Colonic mucosa (tissue), 4 donors: Measurements from ENCODE around the gene CFD. TPM values are rescaled to one million over a fixed set of nuclear protein-coding genes. Genes with fewer than 3 reads are reported as not detected.

Experiments
- DNase-seq: peaks from one replicate; pipeline ENCODE4 v3.0.0-alpha.2; 2020
- H3K27ac ChIP-seq: fragments of 200-600 bp; one replicate; pipeline ENCODE4 v1.8.0; 2021
- H3K27me3 ChIP-seq: fragments of 200-600 bp; one replicate; pipeline ENCODE4 v1.8.0; 2021
- H3K36me3 ChIP-seq: fragments of 200-600 bp; one replicate; pipeline ENCODE4 v1.8.0; 2021
- H3K4me1 ChIP-seq: fragments of 200-600 bp; one replicate; pipeline ENCODE4 v1.8.0; 2021; ENCODE audit warnings: mild to moderate bottlenecking
- H3K4me3 ChIP-seq: fragments of 200-600 bp; one replicate; pipeline ENCODE4 v1.8.0; 2021
- H3K9ac ChIP-seq, 2 donors: one replicate each; pipeline ENCODE4 v1.7.0; 2013; ENCODE audit warnings: control low read depth in 2 of 2, low read depth in 2 of 2, low read length in 2 of 2
- H3K9me3 ChIP-seq: fragments of 200-600 bp; one replicate; pipeline ENCODE4 v1.8.0; 2021
- intact Hi-C: fragments of 100-400 bp; cut with DNase I; formaldehyde crosslinking; loops from one replicate; pipeline ENCODE4 v1.14.1; 2022
- microRNA-seq: library from miRNA; unstranded; fragments of <30 nt; microRNA quantifications from one replicate; pipeline ENCODE4, GENCODE V29; 2019
- total RNA-seq, 2 donors: library from RNA; stranded (reverse); fragmentation: NEBNext Ultra II Directional in 1 of 2; extraction: Animal tissue kit (Norgen Biotek cat#: 25700) in 1 of 2; gene quantifications; one replicate each; pipeline ENCODE4 v1.2.1, GENCODE V29; 2021
- TF ChIP-seq, protein P1 (sequence below): fragments of 200-600 bp; IDR thresholded peaks from one replicate; pipeline ENCODE4 v1.8.0; 2022; ENCODE audit warnings: antibody characterized with exemption, mild to moderate bottlenecking
- donor health status: healthy.
- donor health status: DM: no; HTN: no; CAD: no.
- donor health status: DM: no; HTN: no; CAD: no.

The CFD gene
- total RNA-seq, 2 donors from 2014 or later: 42.2 to 55.3 TPM

DNA sequence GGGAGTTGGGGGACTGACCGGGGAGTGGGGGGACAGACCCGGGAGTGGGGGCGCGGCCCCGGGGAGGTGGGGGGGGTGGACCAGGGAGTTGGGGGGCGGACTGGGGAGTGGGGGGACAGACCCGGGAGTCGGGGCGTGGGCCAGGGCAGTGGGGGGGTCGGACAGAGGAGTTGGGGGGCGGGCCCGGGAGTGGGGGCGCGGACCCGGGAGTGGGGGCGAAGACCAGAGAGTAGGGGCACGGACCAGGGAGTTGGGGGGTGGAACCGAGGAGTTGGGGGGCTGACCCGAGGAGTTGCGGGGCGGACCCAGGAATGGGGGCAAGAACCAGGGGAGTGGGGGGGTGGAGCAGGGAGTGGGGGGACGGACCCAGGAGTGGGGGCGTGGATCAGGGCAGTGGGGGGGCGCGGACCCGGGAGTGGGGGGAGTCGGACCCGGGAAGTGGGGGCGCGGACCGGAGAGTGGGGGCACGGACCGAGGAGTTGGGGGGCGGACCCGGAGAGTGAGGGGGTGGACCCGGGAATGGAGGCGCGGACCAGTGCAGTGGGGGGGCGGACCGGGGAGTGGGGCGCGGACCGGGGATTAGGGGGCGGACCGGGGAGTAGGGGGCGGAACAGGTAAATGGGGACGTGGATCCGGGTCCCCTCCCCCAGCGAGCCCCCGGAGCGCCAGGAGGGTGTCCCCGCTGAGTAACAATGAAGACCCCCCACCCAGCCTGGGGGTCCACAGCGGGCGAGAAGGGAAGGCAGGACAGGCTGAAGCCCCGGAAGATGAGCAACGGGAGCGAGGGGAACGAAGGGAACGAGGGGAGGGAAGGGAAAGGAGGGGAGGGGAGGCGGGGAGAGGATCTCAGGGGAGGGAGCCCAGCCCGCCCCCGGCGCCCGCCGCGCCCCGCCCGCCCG, 53.0 kb downstream of the CFD start:
- Histone ChIP-seq H3K9ac (peak overlapping the region; percentile 79 to 81), H3K9me3 (no peaks in the 10 kb centered on the region), H3K27me3 (peaks cover 9% of the 10 kb centered on the region), H3K4me3 (peak overlapping the region; percentile 63), H3K4me1 (peaks cover 19% of the 10 kb centered on the region), H3K36me3 (no peaks in the 10 kb centered on the region), H3K27ac (peak overlapping the region; percentile 55)
- intact Hi-C loops: no loop called here
- TF ChIP-seq, protein P1, sequence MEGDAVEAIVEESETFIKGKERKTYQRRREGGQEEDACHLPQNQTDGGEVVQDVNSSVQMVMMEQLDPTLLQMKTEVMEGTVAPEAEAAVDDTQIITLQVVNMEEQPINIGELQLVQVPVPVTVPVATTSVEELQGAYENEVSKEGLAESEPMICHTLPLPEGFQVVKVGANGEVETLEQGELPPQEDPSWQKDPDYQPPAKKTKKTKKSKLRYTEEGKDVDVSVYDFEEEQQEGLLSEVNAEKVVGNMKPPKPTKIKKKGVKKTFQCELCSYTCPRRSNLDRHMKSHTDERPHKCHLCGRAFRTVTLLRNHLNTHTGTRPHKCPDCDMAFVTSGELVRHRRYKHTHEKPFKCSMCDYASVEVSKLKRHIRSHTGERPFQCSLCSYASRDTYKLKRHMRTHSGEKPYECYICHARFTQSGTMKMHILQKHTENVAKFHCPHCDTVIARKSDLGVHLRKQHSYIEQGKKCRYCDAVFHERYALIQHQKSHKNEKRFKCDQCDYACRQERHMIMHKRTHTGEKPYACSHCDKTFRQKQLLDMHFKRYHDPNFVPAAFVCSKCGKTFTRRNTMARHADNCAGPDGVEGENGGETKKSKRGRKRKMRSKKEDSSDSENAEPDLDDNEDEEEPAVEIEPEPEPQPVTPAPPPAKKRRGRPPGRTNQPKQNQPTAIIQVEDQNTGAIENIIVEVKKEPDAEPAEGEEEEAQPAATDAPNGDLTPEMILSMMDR: no peak
- DNase-seq: no peak

Small RNA genes lying within 50 kb of the gene (microRNA-seq; reads per million reads assigned to microRNA genes)
- gene MIR3187: 10.5 reads per million, percentile 15 among the genes with 10 or more reads in this experiment

Other genes with a start within 250 kb of the CFD start
- gene POLRMT, start 226.1 kb upstream of the CFD start, total RNA-seq: 10 to 100 TPM; 50.2 to 77.3 TPM
- gene FGF22, start 219.8 kb upstream of the CFD start, total RNA-seq: not detected
- 10 to 100 TPM; 54.6 to 74.7 TPM for gene RNF126, start 196.4 kb upstream of the CFD start, total RNA-seq
- 10 to 100 TPM in 1 of 2 donors, 1 to 10 TPM in 1; 4.5 to 10.1 TPM for gene FSTL3, start 183.3 kb upstream of the CFD start, total RNA-seq
- not detected for gene PRSS57, start 164.2 kb upstream of the CFD start, total RNA-seq
- gene PALM, start 150.7 kb upstream of the CFD start, total RNA-seq: 10 to 100 TPM in 1 of 2 donors, 1 to 10 TPM in 1; 3.9 to 13.5 TPM
- gene MISP, start 108.6 kb upstream of the CFD start, total RNA-seq: 100 to 1,000 TPM; 285 to 320 TPM
- 100 to 1,000 TPM; 284 to 457 TPM for gene PTBP1, start 62.2 kb upstream of the CFD start, total RNA-seq
- under 1 TPM in 1 of 2 donors, not detected in 1; 0.22 TPM for gene PLPPR3, start 37.7 kb upstream of the CFD start, total RNA-seq
- gene AZU1, start 31.8 kb upstream of the CFD start, total RNA-seq: under 1 TPM in 1 of 2 donors, not detected in 1; 0.27 TPM
- not detected for gene PRTN3, start 18.7 kb upstream of the CFD start, total RNA-seq
- gene ELANE, start 7.4 kb upstream of the CFD start, total RNA-seq: not detected
- gene MED16, start 33.5 kb downstream of the CFD start, total RNA-seq: 10 to 100 TPM; 73.3 to 83.2 TPM
- gene RNU6-9, start 33.8 kb downstream of the CFD start, total RNA-seq: not detected
- 10 to 100 TPM; 54.5 to 55.6 TPM for gene R3HDM4, start 53.6 kb downstream of the CFD start, total RNA-seq
- under 1 TPM in 1 of 2 donors, not detected in 1; 0.21 TPM for gene KISS1R, start 57.7 kb downstream of the CFD start, total RNA-seq
- gene ARID3A, start 66.4 kb downstream of the CFD start, total RNA-seq: 10 to 100 TPM in 1 of 2 donors, 1 to 10 TPM in 1; 8.7 to 13.0 TPM
- 10 to 100 TPM; 26.5 to 81.5 TPM for gene WDR18, start 124.7 kb downstream of the CFD start, total RNA-seq
- gene GRIN3B, start 140.8 kb downstream of the CFD start, total RNA-seq: not detected
- gene TMEM259, start 161.5 kb downstream of the CFD start, total RNA-seq: 100 to 1,000 TPM; 170 to 235 TPM
- not detected for gene RNU6-2, start 161.9 kb downstream of the CFD start, total RNA-seq
- gene CNN2, start 166.9 kb downstream of the CFD start, total RNA-seq: 100 to 1,000 TPM; 108 to 132 TPM
- gene ABCA7, start 180.4 kb downstream of the CFD start, total RNA-seq: 10 to 100 TPM; 23.9 to 31.6 TPM
- gene ARHGAP45, start 207.5 kb downstream of the CFD start, total RNA-seq: 10 to 100 TPM; 27.4 to 37.9 TPM
- 100 to 1,000 TPM; 135 to 245 TPM for gene POLR2E, start 235.7 kb downstream of the CFD start, total RNA-seq
- 100 to 1,000 TPM; 187 to 189 TPM for gene GPX4, start 244.3 kb downstream of the CFD start, total RNA-seq